DND-41 (cell line): Measurements from ENCODE around the gene NAPSA.
A peak's percentile ranks its signal among the peaks of the same experiment; 100 is the strongest.

Experiments
- ATAC-seq: fragments of 200-7000 bp; cut with Tn5 transposase; 3 replicates; pipeline ENCODE4 v1.9.1; 2021; ENCODE audit warnings: low read depth; ENCODE audit not compliant: insufficient read depth
- DNase-seq: peaks from one replicate; pipeline ENCODE4 v3.0.0-alpha.2; 2020
- H2AFZ ChIP-seq: 2 replicates; pipeline ENCODE4 v1.6.0; 2012; ENCODE audit warnings: low read depth, low read length
- H3K27ac ChIP-seq: 2 replicates; pipeline ENCODE4 v1.5.1; 2012; ENCODE audit warnings: low read length, inconsistent platforms
- H3K27me3 ChIP-seq: fragments of 200-600 bp; sonication (generic); 2 replicates; pipeline ENCODE4 v1.6.0; 2012; ENCODE audit warnings: low read length, mild to moderate bottlenecking, inconsistent platforms; ENCODE audit not compliant: insufficient read depth, poor library complexity
- H3K36me3 ChIP-seq: 2 replicates; pipeline ENCODE4 v1.5.1; 2012; ENCODE audit warnings: low read length, inconsistent platforms; ENCODE audit not compliant: insufficient read depth
- H3K4me1 ChIP-seq: 2 replicates; pipeline ENCODE4 v1.5.1; 2012; ENCODE audit warnings: mild to moderate bottlenecking, low read length; ENCODE audit not compliant: insufficient read depth
- H3K4me2 ChIP-seq: 2 replicates; pipeline ENCODE4 v1.6.0; 2012; ENCODE audit warnings: mild to moderate bottlenecking, moderate library complexity, low read length, inconsistent platforms; ENCODE audit not compliant: insufficient read depth
- H3K4me3 ChIP-seq, 2 experiments: fragments of 200-600 bp in 1 of 2; shearing (Covaris generic) in 1 of 2; 2 replicates each; pipeline ENCODE4 v1.5.1; 2012 to 2016; ENCODE audit warnings: inconsistent platforms in 2 of 2, low read length in 2 of 2, mild to moderate bottlenecking in 2 of 2, low read depth in 1 of 2, moderate library complexity in 1 of 2
- H3K79me2 ChIP-seq: 2 replicates; pipeline ENCODE4 v1.6.0; 2012; ENCODE audit warnings: low read length, inconsistent platforms; ENCODE audit not compliant: insufficient read depth
- H3K9ac ChIP-seq: 2 replicates; pipeline ENCODE4 v1.6.0; 2012; ENCODE audit warnings: low read depth, mild to moderate bottlenecking, inconsistent platforms, low read length, moderate library complexity
- H3K9me3 ChIP-seq: 2 replicates; pipeline ENCODE4 v1.5.1; 2012; ENCODE audit warnings: low read length, moderate library complexity, mild to moderate bottlenecking, inconsistent platforms; ENCODE audit not compliant: insufficient read depth, severe bottlenecking
- H4K20me1 ChIP-seq: 2 replicates; pipeline ENCODE4 v1.6.0; 2012; ENCODE audit warnings: low read length; ENCODE audit not compliant: insufficient read depth
- EZH2 ChIP-seq: IDR thresholded peaks from 3 replicates; pipeline ENCODE4 v1.6.1; 2012; ENCODE audit warnings: borderline replicate concordance, low read depth, mild to moderate bottlenecking, moderate library complexity, low read length, inconsistent platforms; ENCODE audit not compliant: severe bottlenecking
- TF ChIP-seq, protein P1 (sequence below): IDR thresholded peaks from 2 replicates; pipeline ENCODE4 v1.5.1; 2012; ENCODE audit warnings: borderline replicate concordance, low read length, moderate library complexity, mild to moderate bottlenecking; ENCODE audit not compliant: poor library complexity, severe bottlenecking; ENCODE audit errors: extremely low read depth

The NAPSA gene

DNA sequence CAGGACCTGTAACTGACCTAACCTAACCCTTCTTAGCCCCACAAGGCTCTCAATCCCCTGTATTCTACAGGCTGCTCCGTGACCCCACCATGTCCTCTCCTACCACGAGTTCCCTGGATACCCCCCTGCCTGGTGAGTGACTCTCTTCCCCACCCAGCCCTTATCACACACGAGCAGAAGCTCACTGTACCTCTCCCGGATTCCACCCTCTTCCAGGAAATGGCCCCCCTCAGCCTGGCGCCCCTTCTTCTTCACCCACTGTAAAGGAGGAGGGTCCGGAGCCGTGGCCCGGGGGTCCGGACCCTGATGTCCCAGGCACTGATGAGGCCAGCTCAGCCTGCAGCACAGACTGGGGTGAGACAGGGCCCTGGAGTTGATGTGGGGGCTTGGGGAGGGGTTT, 12.1 kb upstream of the NAPSA start:
- Histone ChIP-seq H3K79me2 (peaks cover 12% of the 10 kb centered on the region), H3K4me3 (peak overlapping the region in 1 of 2 experiments; percentile 57; a peak in 2 of 4 replicates), H3K27ac (no peak overlapping the region), H3K27me3 (no peaks in the 10 kb centered on the region), H3K4me1 (peaks cover 18% of the 10 kb centered on the region), H3K36me3 (peaks cover 53% of the 10 kb centered on the region), H3K4me2 (peak overlapping the region; percentile 59), H2AFZ (no peak overlapping the region), H4K20me1 (peaks cover 34% of the 10 kb centered on the region), H3K9me3 (no peaks in the 10 kb centered on the region), H3K9ac (no peak overlapping the region)
- DNase-seq (no peak), ATAC-seq (no peak)
- no peak for TF ChIP-seq EZH2
- TF ChIP-seq, protein P1, sequence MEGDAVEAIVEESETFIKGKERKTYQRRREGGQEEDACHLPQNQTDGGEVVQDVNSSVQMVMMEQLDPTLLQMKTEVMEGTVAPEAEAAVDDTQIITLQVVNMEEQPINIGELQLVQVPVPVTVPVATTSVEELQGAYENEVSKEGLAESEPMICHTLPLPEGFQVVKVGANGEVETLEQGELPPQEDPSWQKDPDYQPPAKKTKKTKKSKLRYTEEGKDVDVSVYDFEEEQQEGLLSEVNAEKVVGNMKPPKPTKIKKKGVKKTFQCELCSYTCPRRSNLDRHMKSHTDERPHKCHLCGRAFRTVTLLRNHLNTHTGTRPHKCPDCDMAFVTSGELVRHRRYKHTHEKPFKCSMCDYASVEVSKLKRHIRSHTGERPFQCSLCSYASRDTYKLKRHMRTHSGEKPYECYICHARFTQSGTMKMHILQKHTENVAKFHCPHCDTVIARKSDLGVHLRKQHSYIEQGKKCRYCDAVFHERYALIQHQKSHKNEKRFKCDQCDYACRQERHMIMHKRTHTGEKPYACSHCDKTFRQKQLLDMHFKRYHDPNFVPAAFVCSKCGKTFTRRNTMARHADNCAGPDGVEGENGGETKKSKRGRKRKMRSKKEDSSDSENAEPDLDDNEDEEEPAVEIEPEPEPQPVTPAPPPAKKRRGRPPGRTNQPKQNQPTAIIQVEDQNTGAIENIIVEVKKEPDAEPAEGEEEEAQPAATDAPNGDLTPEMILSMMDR, result no peak

DNA sequence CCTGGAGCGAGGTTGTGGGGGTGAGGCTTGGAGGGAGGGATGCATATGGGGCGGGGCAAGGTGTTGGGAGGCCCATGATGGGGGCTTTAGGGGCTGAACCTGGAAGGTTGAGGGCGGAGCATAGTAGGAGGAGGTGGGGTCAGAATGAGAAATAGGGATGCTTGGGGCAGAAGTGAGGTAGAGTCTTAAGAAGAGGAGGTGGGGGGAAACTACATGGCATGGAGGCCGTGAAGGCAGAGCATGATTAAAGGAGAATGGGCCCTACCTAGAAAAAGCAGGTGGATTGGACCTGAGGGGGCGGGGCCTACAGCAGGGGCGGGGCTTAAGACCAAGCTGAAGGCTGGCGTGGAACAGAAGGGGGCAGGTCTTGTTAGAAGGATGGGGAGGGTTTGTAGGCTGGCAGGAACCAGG, 11.6 kb upstream of the NAPSA start:
- no peak for DNase-seq
- H3K4me1 ChIP-seq, result peaks cover 18% of the 10 kb centered on the region
- H3K4me3 ChIP-seq, result peak overlapping the region; percentile 10 to 57; a peak in 3 of 4 replicates
- peaks cover 49% of the 10 kb centered on the region for H3K36me3 ChIP-seq
- peak; percentile 47 for ATAC-seq
- no peak for TF ChIP-seq EZH2
- TF ChIP-seq, protein P1, result no peak
- H3K9ac ChIP-seq, result no peak overlapping the region
- H2AFZ ChIP-seq, result no peak overlapping the region
- peaks cover 34% of the 10 kb centered on the region for H4K20me1 ChIP-seq
- no peaks in the 10 kb centered on the region for H3K27me3 ChIP-seq
- H3K79me2 ChIP-seq, result peaks cover 12% of the 10 kb centered on the region
- H3K27ac ChIP-seq, result 0 out of 2 replicates have a peak overlapping the region, but pooled peaks have one; percentile 7
- H3K4me2 ChIP-seq, result peak overlapping the region; percentile 59
- H3K9me3 ChIP-seq, result no peaks in the 10 kb centered on the region

DNA sequence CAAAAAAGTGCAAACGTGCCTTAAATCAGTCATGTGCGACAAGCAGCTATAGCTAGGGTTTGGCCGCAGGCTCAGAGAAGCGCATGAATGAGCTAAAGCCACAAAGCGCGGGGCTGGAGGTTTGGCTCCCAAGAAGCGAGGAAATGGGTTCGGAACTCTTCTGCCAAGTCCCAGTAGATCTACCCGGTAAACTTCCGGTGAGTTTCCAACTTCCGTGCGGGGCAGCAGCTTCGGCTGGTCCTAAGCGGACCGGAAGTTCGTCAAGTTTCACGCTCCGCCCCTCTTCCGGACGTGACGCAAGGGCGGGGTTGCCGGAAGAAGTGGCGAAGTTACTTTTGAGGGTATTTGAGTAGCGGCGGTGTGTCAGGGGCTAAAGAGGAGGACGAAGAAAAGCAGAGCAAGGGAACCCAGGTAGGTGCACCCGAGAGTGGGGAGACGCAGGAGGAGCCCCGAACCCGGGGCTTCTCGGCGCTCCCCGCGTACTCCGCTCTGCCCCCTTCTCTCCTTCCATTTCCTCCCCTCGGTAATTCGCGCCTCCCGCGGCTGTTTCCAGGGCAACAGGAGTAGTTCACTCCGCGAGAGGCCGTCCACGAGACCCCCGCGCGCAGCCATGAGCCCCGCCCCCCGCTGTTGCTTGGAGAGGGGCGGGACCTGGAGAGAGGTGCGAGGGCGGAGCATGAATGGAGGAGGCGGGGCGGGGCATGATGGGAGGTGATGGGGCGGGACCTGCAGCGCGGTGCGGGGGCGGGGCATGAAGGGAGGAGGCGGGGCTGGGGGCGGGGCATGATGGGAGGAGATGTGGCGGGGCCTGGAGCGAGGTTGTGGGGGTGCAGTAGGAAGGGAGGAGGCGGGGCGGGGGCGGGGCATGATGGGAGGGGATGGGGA, 11.0 kb upstream of the NAPSA start, which contains the start of gene NR1H2:
Gene NR1H2, plus strand, starts transcription at position 292 of the 885 bp plus-strand sequence. CDS start 1,149 bp downstream, outside the sequence.
- H3K4me1 ChIP-seq, result peaks cover 18% of the 10 kb centered on the region
- H3K4me2 ChIP-seq, result peak within 1 kb of the TSS; percentile 65
- TF ChIP-seq, protein P1, result no peak
- no peak for TF ChIP-seq EZH2
- peak within 1 kb of the TSS; percentile 76 for H3K9ac ChIP-seq
- peaks cover 42% of the 10 kb centered on the region for H3K36me3 ChIP-seq
- H4K20me1 ChIP-seq, result peaks cover 34% of the 10 kb centered on the region
- ATAC-seq (peak; percentile 91), DNase-seq (peak; percentile 96)
- H3K79me2 ChIP-seq, result peaks cover 12% of the 10 kb centered on the region
- peak within 1 kb of the TSS; percentile 79 for H2AFZ ChIP-seq
- peak within 1 kb of the TSS; percentile 82 for H3K27ac ChIP-seq
- peak within 1 kb of the TSS; percentile 61 to 63; a peak in 3 of 4 replicates for H3K4me3 ChIP-seq
- no peaks in the 10 kb centered on the region for H3K9me3 ChIP-seq
- no peaks in the 10 kb centered on the region for H3K27me3 ChIP-seq
